Mesothelial cell of epicardium (in vitro differentiated cells): ENCODE data around the gene TPGS1. TPM values are rescaled to one million over a fixed set of nuclear protein-coding genes. Genes with fewer than 3 reads are reported as not detected.

Experiments used
- DNase-seq, 2 experiments: peaks; one replicate each; pipeline ENCODE4 v3.0.0; 2021; ENCODE audit warnings: low spot score in 2 of 2; ENCODE audit not compliant: unreplicated experiment in 2 of 2
- H3K27ac Mint-ChIP-seq: 2 replicates; pipeline ENCODE4 v1.8.0; 2021; ENCODE audit warnings: mixed read lengths
- H3K27me3 Mint-ChIP-seq: 2 replicates; pipeline ENCODE4 v1.8.0; 2021; ENCODE audit warnings: low read depth, mixed read lengths
- H3K36me3 Mint-ChIP-seq: 2 replicates; pipeline ENCODE4 v1.8.0; 2021; ENCODE audit warnings: mixed read lengths
- H3K4me1 Mint-ChIP-seq: 2 replicates; pipeline ENCODE4 v1.8.0; 2021; ENCODE audit warnings: mixed read lengths
- H3K4me3 Mint-ChIP-seq: 2 replicates; pipeline ENCODE4 v1.8.0; 2021; ENCODE audit warnings: mild to moderate bottlenecking, moderate library complexity, mixed read lengths
- H3K9me3 Mint-ChIP-seq: 2 replicates; pipeline ENCODE4 v1.8.0; 2021; ENCODE audit warnings: mixed read lengths
- CTCF ChIP-seq: fragments of 200-600 bp; sonication (generic); IDR thresholded peaks from one replicate; pipeline ENCODE4 v1.5.0; 2021; ENCODE audit warnings: antibody characterized with exemption; ENCODE audit not compliant: unreplicated experiment
- total RNA-seq: library from RNA; stranded (reverse); gene quantifications from 3 replicates; pipeline ENCODE4 v1.2.1, GENCODE V29; 2021

Gene TPGS1
- total RNA-seq, 1 donor from 2014 or later = 32.4 TPM

- no peak overlapping the region for H3K4me3 Mint-ChIP-seq
Observed at GRCh38 chr19:512547-513365, 5.5 kb downstream of the TPGS1 start.

GRCh38 chr19:513368-514165 lies 6.3 kb downstream of the TPGS1 start:
- no peak for TF ChIP-seq CTCF
- no peak overlapping the region for H3K4me3 Mint-ChIP-seq
- peaks cover 30% of the 10 kb centered on the region for H3K4me1 Mint-ChIP-seq
- H3K9me3 Mint-ChIP-seq = no peaks in the 10 kb centered on the region
- peaks cover 10% of the 10 kb centered on the region for H3K36me3 Mint-ChIP-seq
- DNase-seq = no peak
- H3K27me3 Mint-ChIP-seq = no peaks in the 10 kb centered on the region
- no peak overlapping the region for H3K27ac Mint-ChIP-seq

More at GRCh38 chr19:512547-513365, 5.5 kb downstream of the TPGS1 start:
- H3K27ac Mint-ChIP-seq = no peak overlapping the region
- DNase-seq = no peak
- no peaks in the 10 kb centered on the region for H3K9me3 Mint-ChIP-seq
- H3K36me3 Mint-ChIP-seq = peaks cover 10% of the 10 kb centered on the region
- peaks cover 38% of the 10 kb centered on the region for H3K4me1 Mint-ChIP-seq
- no peak for TF ChIP-seq CTCF
- H3K27me3 Mint-ChIP-seq = no peaks in the 10 kb centered on the region

- Mint-ChIP-seq H3K4me1 (peaks cover 25% of the 10 kb centered on the region), H3K27me3 (no peaks in the 10 kb centered on the region), H3K9me3 (no peaks in the 10 kb centered on the region), H3K27ac (no peak overlapping the region), H3K4me3 (no peak overlapping the region), H3K36me3 (peaks cover 10% of the 10 kb centered on the region)
- no peak for DNase-seq
- TF ChIP-seq CTCF = no peak
Observed at GRCh38 chr19:514166-514663, 6.9 kb downstream of the TPGS1 start.

GRCh38 chr19:517721-518597 lies 10.7 kb downstream of the TPGS1 start:
- Mint-ChIP-seq H3K4me3 (no peak overlapping the region), H3K4me1 (peaks cover 11% of the 10 kb centered on the region), H3K27ac (no peak overlapping the region), H3K9me3 (no peaks in the 10 kb centered on the region), H3K27me3 (no peaks in the 10 kb centered on the region), H3K36me3 (peaks cover 16% of the 10 kb centered on the region)
- no peak for TF ChIP-seq CTCF
- DNase-seq = peak; percentile 75 to 79

GRCh38 chr19:518598-519231 lies 11.4 kb downstream of the TPGS1 start:
- H3K27me3 Mint-ChIP-seq = no peaks in the 10 kb centered on the region
- H3K4me3 Mint-ChIP-seq = no peak overlapping the region
- peaks cover 15% of the 10 kb centered on the region for H3K36me3 Mint-ChIP-seq
- no peak overlapping the region for H3K27ac Mint-ChIP-seq
- no peaks in the 10 kb centered on the region for H3K9me3 Mint-ChIP-seq
- DNase-seq = peak; percentile 70 to 81
- H3K4me1 Mint-ChIP-seq = peaks cover 11% of the 10 kb centered on the region
- TF ChIP-seq CTCF = no peak
